CD14-positive monocyte (primary cell): Measurements from ENCODE around the gene PCP4L1. TPM values are rescaled to one million over a fixed set of nuclear protein-coding genes. Genes with fewer than 3 reads are reported as not detected.

ENCODE experiments used
- DNase-seq, 3 donors: peaks; one replicate each; pipeline ENCODE4 v3.0.0-alpha.2; 2011 to 2022
- H2AFZ ChIP-seq: 2 replicates; pipeline ENCODE4 v1.6.0; 2012; ENCODE audit warnings: mild to moderate bottlenecking, low read depth, low read length, inconsistent platforms; ENCODE audit not compliant: insufficient read depth, poor library complexity, severe bottlenecking
- H3K27ac ChIP-seq, 2 donors: 1 replicate in 1 of 2; 2 replicates in 1 of 2; pipeline ENCODE4 v1.5.1; 2012 to 2013; ENCODE audit warnings: low read length in 2 of 2, control low read depth in 1 of 2, inconsistent platforms in 1 of 2, low read depth in 1 of 2, mild to moderate bottlenecking in 1 of 2
- H3K27me3 ChIP-seq, 2 donors: one replicate each; pipeline versions ENCODE4 v1.6.0 to v1.6.1; 2011 to 2013; ENCODE audit warnings: low read length in 2 of 2; ENCODE audit not compliant: control insufficient read depth in 2 of 2, insufficient read depth in 2 of 2
- H3K36me3 ChIP-seq, 2 donors: replicated peaks in 1 of 2; 1 replicate in 1 of 2; 2 replicates in 1 of 2; pipeline versions ENCODE4 v1.5.1 to v1.6.1; 2012 to 2013; ENCODE audit warnings: low read length in 2 of 2, control low read depth in 1 of 2, inconsistent platforms in 1 of 2, mild to moderate bottlenecking in 1 of 2; ENCODE audit not compliant: insufficient read depth in 2 of 2, control insufficient read depth in 1 of 2
- H3K4me1 ChIP-seq, 2 donors: 1 replicate in 1 of 2; 2 replicates in 1 of 2; pipeline versions ENCODE4 v1.5.1 to v1.6.1; 2012 to 2013; ENCODE audit warnings: low read length in 2 of 2, control low read depth in 1 of 2, inconsistent platforms in 1 of 2, mild to moderate bottlenecking in 1 of 2, moderate library complexity in 1 of 2; ENCODE audit not compliant: insufficient read depth in 2 of 2, control insufficient read depth in 1 of 2
- H3K4me2 ChIP-seq: replicated peaks from 2 replicates; pipeline ENCODE3; 2012; ENCODE audit warnings: low read length, moderate library complexity, mild to moderate bottlenecking; ENCODE audit not compliant: poor library complexity, severe bottlenecking; ENCODE audit errors: extremely low read depth
- H3K4me3 ChIP-seq, 3 experiments: fragments of 200-600 bp in 1 of 3; sonication (generic) in 1 of 3; replicated peaks in 1 of 3; 1 replicate in 2 of 3; 2 replicates in 1 of 3; pipeline ENCODE4 v1.5.1; 2011 to 2013; ENCODE audit warnings: low read length in 3 of 3, mild to moderate bottlenecking in 3 of 3, control low read depth in 2 of 3, low read depth in 2 of 3, inconsistent platforms in 1 of 3, moderate library complexity in 1 of 3
- H3K79me2 ChIP-seq: 2 replicates; pipeline ENCODE4 v1.6.0; 2012; ENCODE audit warnings: mild to moderate bottlenecking, control low read depth, inconsistent platforms, low read length, moderate library complexity; ENCODE audit not compliant: insufficient read depth
- H3K9ac ChIP-seq: 2 replicates; pipeline ENCODE4 v1.6.0; 2017; ENCODE audit warnings: low read length, mild to moderate bottlenecking; ENCODE audit not compliant: insufficient read depth, poor library complexity, severe bottlenecking
- H3K9me3 ChIP-seq, 2 donors: replicated peaks in 1 of 2; 1 replicate in 1 of 2; 2 replicates in 1 of 2; pipeline versions ENCODE4 v1.5.1 to v1.6.1; 2012 to 2013; ENCODE audit warnings: low read length in 2 of 2, control low read depth in 1 of 2; ENCODE audit not compliant: control insufficient read depth in 1 of 2, insufficient read depth in 1 of 2
- H4K20me1 ChIP-seq: 2 replicates; pipeline ENCODE4 v1.6.0; 2012; ENCODE audit warnings: mild to moderate bottlenecking, low read length, control low read depth, moderate library complexity; ENCODE audit not compliant: insufficient read depth
- H3K27ac Mint-ChIP-seq, 7 donors: one replicate each; pipeline ENCODE4 v1.8.0; 2020; ENCODE audit warnings: mild to moderate bottlenecking in 7 of 7, mixed read lengths in 7 of 7, moderate library complexity in 6 of 7, inconsistent platforms in 2 of 7
- H3K27me3 Mint-ChIP-seq, 3 donors: one replicate each; pipeline ENCODE4 v1.8.0; 2021 to 2022; ENCODE audit warnings: low read depth in 3 of 3, mild to moderate bottlenecking in 3 of 3, mixed read lengths in 3 of 3, moderate library complexity in 3 of 3, inconsistent platforms in 1 of 3
- H3K36me3 Mint-ChIP-seq, 2 donors: one replicate each; pipeline ENCODE4 v1.8.0; 2020; ENCODE audit warnings: mixed read lengths in 2 of 2, inconsistent platforms in 1 of 2, mild to moderate bottlenecking in 1 of 2
- H3K4me1 Mint-ChIP-seq: one replicate; pipeline ENCODE4 v1.8.0; 2020; ENCODE audit warnings: mild to moderate bottlenecking, mixed read lengths
- H3K4me3 Mint-ChIP-seq, 2 donors: one replicate each; pipeline ENCODE4 v1.8.0; 2020; ENCODE audit warnings: mild to moderate bottlenecking in 2 of 2, mixed read lengths in 2 of 2, moderate library complexity in 1 of 2
- H3K9me3 Mint-ChIP-seq, 7 donors: one replicate each; pipeline ENCODE4 v1.8.0; 2020 to 2022; ENCODE audit warnings: mixed read lengths in 7 of 7, mild to moderate bottlenecking in 6 of 7, moderate library complexity in 6 of 7, inconsistent platforms in 2 of 7
- WGBS: methylation state at CpG from one replicate; pipeline ENCODE4 v1.1.5; 2013; ENCODE audit warnings: missing lambda C conversion rate; ENCODE audit not compliant: insufficient coverage; 5-methylcytosine and 5-hydroxymethylcytosine counted together
- intact Hi-C, 2 donors: fragments of 100-400 bp; cut with micrococcal nuclease; formaldehyde crosslinking; loops; one replicate each; pipeline versions ENCODE4 v1.15.0 to v1.15.1; 2023
- polyA plus RNA-seq, 3 donors: library from polyadenylated mRNA; depleted of rRNA in 1 of 3; unstranded in 2 of 3; stranded (reverse) in 1 of 3; fragments of 300-500 nt in 2 of 3; fragments of >200 nt in 1 of 3; fragmentation: Illumina TruSeq in 2 of 3; gene quantifications; 1 replicate in 2 of 3; 2 replicates in 1 of 3; pipeline ENCODE4 v1.2.3, GENCODE V29; 2012 to 2021
- TF ChIP-seq, protein P1 (sequence below): fragments of 200-600 bp; IDR thresholded peaks from one replicate; pipeline ENCODE4 v1.8.0; 2022; ENCODE audit warnings: antibody characterized with exemption, mild to moderate bottlenecking

The PCP4L1 gene
- polyA plus RNA-seq, 3 donors: not detected

DNA sequence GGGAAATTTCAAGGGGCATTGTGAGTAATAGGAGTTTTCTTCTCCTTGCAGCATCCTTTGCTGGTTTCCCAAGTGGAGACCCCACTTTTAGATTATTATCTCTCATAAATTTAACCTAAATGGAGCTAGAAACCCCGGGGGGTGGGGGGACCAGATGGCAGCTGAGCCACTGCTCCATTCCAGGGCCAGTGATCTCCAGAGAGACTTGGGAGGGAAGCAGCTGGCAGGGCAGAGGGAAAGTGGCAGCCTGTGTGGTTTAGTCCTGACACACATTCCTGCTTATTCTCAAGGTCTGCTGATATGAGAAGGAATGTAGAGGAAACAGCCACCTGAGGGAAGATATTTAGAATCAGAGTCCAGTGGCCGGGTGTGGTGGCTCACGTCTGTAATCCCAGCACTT, 16.3 kb downstream of the PCP4L1 start:
- Histone ChIP-seq H3K9me3 (no peaks in the 10 kb centered on the region), H3K79me2 (no peaks in the 10 kb centered on the region), H2AFZ (no peak overlapping the region), H3K27ac (no peak overlapping the region), H3K27me3 (no peaks in the 10 kb centered on the region), H3K4me1 (no peaks in the 10 kb centered on the region), H3K4me3 (no peak overlapping the region), H3K4me2 (no peak overlapping the region), H3K36me3 (no peaks in the 10 kb centered on the region), H3K9ac (no peak overlapping the region), H4K20me1 (no peaks in the 10 kb centered on the region)
- H3K27ac Mint-ChIP-seq: peak overlapping the region in 1 of 7 donors; percentile 49
- no peaks in the 10 kb centered on the region for H3K4me1 Mint-ChIP-seq
- no peak for DNase-seq
- peaks cover 5 to 16% (median 13%) of the 10 kb centered on the region in 3 donors for H3K27me3 Mint-ChIP-seq
- H3K9me3 Mint-ChIP-seq: peaks cover 0 to 3% (median 0%) of the 10 kb centered on the region in 7 donors
- no peaks in the 10 kb centered on the region for H3K36me3 Mint-ChIP-seq
- no peak overlapping the region for H3K4me3 Mint-ChIP-seq
- TF ChIP-seq, protein P1, sequence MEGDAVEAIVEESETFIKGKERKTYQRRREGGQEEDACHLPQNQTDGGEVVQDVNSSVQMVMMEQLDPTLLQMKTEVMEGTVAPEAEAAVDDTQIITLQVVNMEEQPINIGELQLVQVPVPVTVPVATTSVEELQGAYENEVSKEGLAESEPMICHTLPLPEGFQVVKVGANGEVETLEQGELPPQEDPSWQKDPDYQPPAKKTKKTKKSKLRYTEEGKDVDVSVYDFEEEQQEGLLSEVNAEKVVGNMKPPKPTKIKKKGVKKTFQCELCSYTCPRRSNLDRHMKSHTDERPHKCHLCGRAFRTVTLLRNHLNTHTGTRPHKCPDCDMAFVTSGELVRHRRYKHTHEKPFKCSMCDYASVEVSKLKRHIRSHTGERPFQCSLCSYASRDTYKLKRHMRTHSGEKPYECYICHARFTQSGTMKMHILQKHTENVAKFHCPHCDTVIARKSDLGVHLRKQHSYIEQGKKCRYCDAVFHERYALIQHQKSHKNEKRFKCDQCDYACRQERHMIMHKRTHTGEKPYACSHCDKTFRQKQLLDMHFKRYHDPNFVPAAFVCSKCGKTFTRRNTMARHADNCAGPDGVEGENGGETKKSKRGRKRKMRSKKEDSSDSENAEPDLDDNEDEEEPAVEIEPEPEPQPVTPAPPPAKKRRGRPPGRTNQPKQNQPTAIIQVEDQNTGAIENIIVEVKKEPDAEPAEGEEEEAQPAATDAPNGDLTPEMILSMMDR: no peak
- intact Hi-C loops: no loop called here
- WGBS: no CpG with 5 or more reads among the region's 3 CpGs

DNA sequence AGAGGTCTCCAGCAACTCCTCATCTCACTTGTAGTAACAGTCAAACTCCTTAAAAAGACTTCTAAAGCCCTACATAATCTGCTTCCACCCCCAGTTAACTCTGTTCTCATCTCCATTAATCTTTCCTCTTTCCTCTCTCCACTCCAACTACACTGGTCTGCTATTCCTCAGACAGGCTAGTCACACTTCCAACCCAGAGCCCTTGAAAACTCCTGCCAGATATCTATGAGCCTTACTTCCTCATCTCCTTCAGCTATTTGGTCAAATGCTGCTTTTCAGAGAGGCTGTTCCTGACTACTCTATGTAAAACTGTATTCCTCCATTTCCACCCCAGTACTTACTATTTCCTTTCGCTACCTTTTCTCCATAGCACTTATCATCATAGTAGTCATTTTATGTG, 24.4 kb downstream of the PCP4L1 start:
- Mint-ChIP-seq H3K27me3 (peaks cover 6 to 9% (median 9%) of the 10 kb centered on the region in 3 donors), H3K27ac (no peak overlapping the region), H3K36me3 (no peaks in the 10 kb centered on the region), H3K9me3 (peaks cover 0 to 2% (median 0%) of the 10 kb centered on the region in 7 donors), H3K4me3 (no peak overlapping the region), H3K4me1 (peaks cover 6% of the 10 kb centered on the region)
- H2AFZ ChIP-seq: no peak overlapping the region
- no peaks in the 10 kb centered on the region for H3K36me3 ChIP-seq
- WGBS: no CpG with 5 or more reads among the region's 1 CpG
- H3K4me3 ChIP-seq: no peak overlapping the region
- no peaks in the 10 kb centered on the region for H4K20me1 ChIP-seq
- TF ChIP-seq, protein P1: no peak
- no peaks in the 10 kb centered on the region for H3K79me2 ChIP-seq
- H3K27ac ChIP-seq: no peak overlapping the region
- intact Hi-C loops: no loop called here
- H3K9ac ChIP-seq: no peak overlapping the region
- DNase-seq: no peak
- H3K4me2 ChIP-seq: no peak overlapping the region
- H3K27me3 ChIP-seq: no peaks in the 10 kb centered on the region
- H3K9me3 ChIP-seq: no peaks in the 10 kb centered on the region
- no peaks in the 10 kb centered on the region for H3K4me1 ChIP-seq
